Liver (tissue), 3 donors: ENCODE data around the gene RIMKLB.

Experiments used
- TAF1 ChIP-seq: conservative IDR thresholded peaks from 2 replicates; pipeline ENCODE4 v1.6.1; 2016; ENCODE audit warnings: antibody characterized with exemption, mild to moderate bottlenecking
- TF ChIP-seq, protein P1 (sequence below): fragments of 150-350 bp; IDR thresholded peaks from 2 replicates; pipeline ENCODE4 v1.5.1; 2017; ENCODE audit warnings: improper control_type of control experiment, low read depth, low read length; ENCODE audit not compliant: missing input control
- donor health status: healthy.
- donor health status: healthy.

DNA sequence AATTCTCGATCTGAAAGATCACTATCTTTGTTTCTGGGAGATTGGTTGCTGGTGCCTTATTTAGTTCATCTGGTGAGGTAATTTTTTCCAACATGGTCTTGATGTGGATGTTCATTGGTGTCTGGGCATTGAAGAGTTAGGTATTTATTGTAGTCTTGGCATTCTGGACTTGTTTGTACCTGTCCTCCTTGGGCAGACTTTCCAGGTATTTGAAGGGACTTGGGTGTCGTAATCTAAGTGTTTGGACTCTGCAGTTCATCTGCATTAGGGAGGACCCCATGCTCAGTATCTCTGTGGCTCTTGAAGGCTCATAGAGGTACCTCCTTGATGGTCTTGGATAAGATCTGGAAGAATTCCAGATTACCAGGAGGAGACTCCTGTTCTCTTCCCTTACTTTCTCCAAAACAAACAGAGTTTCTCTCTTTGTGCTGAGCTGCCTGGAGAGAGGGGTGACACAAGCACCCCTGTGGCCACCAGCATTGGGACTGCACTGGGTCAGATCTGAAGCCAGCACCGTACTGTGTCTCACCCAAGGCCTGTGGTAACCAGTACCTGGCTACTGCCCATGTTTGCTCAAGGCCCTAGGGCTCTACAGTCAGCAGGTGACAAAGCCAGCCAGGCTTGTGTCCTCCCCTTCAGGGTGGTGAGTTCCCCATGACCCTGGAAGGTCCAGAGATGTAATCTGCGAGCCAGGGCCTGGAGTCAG, 129.9 kb downstream of the RIMKLB start:
- TF ChIP-seq, protein P1, sequence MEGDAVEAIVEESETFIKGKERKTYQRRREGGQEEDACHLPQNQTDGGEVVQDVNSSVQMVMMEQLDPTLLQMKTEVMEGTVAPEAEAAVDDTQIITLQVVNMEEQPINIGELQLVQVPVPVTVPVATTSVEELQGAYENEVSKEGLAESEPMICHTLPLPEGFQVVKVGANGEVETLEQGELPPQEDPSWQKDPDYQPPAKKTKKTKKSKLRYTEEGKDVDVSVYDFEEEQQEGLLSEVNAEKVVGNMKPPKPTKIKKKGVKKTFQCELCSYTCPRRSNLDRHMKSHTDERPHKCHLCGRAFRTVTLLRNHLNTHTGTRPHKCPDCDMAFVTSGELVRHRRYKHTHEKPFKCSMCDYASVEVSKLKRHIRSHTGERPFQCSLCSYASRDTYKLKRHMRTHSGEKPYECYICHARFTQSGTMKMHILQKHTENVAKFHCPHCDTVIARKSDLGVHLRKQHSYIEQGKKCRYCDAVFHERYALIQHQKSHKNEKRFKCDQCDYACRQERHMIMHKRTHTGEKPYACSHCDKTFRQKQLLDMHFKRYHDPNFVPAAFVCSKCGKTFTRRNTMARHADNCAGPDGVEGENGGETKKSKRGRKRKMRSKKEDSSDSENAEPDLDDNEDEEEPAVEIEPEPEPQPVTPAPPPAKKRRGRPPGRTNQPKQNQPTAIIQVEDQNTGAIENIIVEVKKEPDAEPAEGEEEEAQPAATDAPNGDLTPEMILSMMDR = no peak
- TF ChIP-seq TAF1 = no peak
